Measurements from ENCODE around the gene KIF27.

The KIF27 gene, protein sequence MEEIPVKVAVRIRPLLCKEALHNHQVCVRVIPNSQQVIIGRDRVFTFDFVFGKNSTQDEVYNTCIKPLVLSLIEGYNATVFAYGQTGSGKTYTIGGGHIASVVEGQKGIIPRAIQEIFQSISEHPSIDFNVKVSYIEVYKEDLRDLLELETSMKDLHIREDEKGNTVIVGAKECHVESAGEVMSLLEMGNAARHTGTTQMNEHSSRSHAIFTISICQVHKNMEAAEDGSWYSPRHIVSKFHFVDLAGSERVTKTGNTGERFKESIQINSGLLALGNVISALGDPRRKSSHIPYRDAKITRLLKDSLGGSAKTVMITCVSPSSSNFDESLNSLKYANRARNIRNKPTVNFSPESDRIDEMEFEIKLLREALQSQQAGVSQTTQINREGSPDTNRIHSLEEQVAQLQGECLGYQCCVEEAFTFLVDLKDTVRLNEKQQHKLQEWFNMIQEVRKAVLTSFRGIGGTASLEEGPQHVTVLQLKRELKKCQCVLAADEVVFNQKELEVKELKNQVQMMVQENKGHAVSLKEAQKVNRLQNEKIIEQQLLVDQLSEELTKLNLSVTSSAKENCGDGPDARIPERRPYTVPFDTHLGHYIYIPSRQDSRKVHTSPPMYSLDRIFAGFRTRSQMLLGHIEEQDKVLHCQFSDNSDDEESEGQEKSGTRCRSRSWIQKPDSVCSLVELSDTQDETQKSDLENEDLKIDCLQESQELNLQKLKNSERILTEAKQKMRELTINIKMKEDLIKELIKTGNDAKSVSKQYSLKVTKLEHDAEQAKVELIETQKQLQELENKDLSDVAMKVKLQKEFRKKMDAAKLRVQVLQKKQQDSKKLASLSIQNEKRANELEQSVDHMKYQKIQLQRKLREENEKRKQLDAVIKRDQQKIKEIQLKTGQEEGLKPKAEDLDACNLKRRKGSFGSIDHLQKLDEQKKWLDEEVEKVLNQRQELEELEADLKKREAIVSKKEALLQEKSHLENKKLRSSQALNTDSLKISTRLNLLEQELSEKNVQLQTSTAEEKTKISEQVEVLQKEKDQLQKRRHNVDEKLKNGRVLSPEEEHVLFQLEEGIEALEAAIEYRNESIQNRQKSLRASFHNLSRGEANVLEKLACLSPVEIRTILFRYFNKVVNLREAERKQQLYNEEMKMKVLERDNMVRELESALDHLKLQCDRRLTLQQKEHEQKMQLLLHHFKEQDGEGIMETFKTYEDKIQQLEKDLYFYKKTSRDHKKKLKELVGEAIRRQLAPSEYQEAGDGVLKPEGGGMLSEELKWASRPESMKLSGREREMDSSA (N-terminal part only)

DNA sequence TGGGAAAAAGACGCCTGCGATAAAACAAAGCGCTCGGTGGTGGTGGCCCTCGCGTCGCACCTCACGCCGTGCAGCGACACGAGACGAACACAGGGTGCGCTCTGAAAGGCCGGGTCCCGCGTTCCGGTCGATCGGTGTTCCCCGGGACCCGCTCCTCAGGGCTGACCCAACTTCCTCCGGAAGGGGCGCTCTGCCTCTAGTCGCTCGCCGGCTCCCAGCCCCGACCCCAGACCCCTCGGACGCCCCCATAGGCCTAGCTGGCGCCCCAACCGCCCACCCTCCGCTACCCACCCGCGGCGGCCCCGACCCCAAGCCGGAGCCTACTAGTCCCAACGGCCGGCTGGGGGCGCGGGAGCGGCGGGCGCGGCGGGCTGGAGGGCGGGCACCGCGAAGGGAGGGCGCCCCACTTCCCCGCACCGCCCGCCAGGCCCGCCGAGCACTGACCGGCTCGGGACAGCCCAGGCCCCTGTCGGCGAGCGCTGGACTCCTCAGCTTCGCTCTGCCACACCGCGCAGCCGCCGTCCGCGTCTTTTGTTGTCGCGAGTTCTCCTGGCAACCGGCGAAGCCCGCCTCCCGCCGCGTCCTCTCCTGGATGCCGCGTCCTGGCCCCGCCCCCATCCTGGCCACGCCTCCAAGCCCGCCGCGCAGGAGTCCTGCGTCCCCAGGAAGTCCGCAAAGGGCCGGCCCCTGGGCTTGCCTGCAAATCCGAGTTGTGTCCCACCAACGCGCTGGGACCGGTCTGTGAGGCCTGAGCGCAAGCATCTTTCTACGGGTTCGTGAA is at the start of gene KIF27:
TSS of gene KIF27 (minus strand) at position 506 of the 781 bp plus-strand sequence. CDS start 5,841 bp downstream, outside the sequence.
- in situ Hi-C loops (cut with HindIII; ENCODE audit: low pct_unique_long_range_greater_than_20kb, low sequenced_read_pairs), result no loop called here

DNA sequence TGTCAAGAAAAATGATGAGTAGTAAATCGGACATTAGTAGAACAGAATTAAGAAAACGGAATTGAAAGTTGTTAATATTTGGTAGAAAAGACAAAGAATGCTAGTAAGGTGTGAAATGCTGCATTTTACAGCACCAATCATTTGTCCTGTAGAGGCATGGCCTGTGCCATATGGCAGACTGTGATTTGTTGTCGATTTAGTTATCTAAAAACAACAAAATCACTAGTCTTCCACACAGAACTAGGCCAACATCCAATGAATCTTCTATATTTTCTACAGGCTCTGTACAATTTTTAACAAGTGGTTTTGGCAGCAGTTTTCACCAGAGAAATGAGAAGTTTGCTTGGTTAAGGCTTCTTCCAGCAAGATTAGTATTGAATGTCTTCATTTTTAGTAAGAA is 48.4 kb upstream of the KIF27 start:
- no peak for TF ChIP-seq JUND (IDR thresholded peaks at IDR 0.05; ENCODE audit: low read depth)
- no peak for DNase-seq (ENCODE audit: low read depth in 1 of 2, low spot score in 1 of 2)
- in situ Hi-C loops (cut with HindIII; ENCODE audit: low pct_unique_long_range_greater_than_20kb, low sequenced_read_pairs), result no loop called here

More for the DNA sequence above, at the start of gene KIF27:
- TF ChIP-seq JUND (IDR thresholded peaks at IDR 0.05; ENCODE audit: low read depth), result no peak
- peak; percentile 56 to 96 for DNase-seq (ENCODE audit: low read depth in 1 of 2, low spot score in 1 of 2)

DNA sequence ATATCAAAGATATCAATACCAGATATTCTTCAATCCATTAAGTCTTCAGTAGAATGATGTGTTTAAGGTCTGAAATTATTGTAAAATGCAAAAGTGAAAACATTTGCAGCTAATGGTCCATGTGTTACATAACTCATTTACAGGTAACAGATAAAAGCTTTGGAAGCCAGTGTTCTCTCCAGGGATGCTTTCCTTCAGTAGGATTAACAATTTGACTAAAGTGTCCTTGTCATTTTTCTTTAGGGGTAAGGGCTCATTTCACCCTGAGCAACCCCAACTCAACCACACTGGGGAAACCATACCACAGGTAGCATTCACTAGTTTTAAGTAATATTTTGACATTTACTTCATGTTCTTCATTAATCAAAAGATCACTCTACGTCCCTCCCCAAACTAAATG is 45.8 kb upstream of the KIF27 start:
- TF ChIP-seq JUND (IDR thresholded peaks at IDR 0.05; ENCODE audit: low read depth), result no peak
- in situ Hi-C loops (cut with HindIII; ENCODE audit: low pct_unique_long_range_greater_than_20kb, low sequenced_read_pairs), result no loop called here
- DNase-seq (ENCODE audit: low read depth in 1 of 2, low spot score in 1 of 2), result no peak

DNA sequence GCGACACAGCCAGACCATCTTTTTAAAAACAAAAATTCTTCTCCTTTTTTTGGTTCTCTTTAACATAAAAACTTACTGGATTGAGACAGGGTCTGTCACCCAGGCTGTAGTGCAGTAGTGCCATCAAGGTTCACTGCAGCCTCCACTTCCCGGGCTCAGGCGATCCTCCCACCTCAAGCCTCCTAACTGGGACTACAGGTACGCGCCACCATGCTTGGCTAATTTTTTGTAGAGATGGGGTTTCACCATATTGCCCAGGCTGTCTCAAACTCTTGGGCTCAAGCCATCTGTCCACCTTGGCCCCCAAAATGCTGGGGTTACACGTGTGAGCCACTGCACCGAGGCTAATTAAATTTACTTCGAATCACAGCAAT is 45.0 kb upstream of the KIF27 start:
- in situ Hi-C loops (cut with HindIII; ENCODE audit: low pct_unique_long_range_greater_than_20kb, low sequenced_read_pairs), result no loop called here
- DNase-seq (ENCODE audit: low read depth in 1 of 2, low spot score in 1 of 2), result no peak
- TF ChIP-seq JUND (IDR thresholded peaks at IDR 0.05; ENCODE audit: low read depth), result no peak

DNA sequence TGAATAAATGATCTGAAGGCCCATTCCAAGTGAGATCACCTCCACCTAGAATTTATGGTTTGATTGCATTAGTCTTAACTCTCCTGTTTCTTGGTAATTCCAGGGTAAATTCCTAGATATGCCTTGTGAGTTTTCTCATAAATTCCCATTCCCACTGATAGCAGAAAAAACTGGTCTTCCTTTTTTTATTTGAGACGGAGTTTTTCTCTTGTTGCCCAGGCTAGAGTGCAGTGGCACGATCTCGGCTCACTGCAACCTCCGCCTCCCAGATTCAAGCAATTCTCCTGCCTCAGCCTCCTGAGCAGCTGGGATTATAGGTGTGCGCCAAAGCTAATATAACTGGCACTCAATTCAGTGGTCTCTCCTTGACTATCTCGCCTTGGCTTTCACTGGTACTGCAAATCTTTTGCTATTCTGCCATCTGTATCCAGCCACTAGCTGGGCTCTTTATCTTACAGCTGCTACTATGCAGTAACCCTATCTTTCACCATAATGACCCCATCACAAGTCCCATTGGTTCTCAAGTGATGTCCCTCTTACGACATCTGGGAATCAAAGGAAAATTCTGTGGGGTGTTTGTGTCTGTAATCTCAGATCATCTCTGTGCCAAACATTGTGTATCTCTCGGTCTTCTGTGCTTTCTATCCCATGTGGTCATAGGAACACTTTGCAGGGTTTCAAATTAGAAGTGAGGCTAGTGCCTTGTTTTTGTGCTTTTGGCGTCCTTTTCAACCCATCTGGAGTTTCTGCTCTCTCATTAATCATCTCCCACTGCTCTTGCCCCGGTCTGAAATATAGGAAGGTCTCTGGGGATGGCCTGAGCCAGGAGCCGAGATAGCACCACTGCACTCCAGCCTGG is 44.3 kb upstream of the KIF27 start:
- TF ChIP-seq JUND (IDR thresholded peaks at IDR 0.05; ENCODE audit: low read depth), result no peak
- in situ Hi-C loops (cut with HindIII; ENCODE audit: low pct_unique_long_range_greater_than_20kb, low sequenced_read_pairs), result no loop called here
- DNase-seq (ENCODE audit: low read depth in 1 of 2, low spot score in 1 of 2), result peak in 1 of 2 experiments; percentile 18

DNA sequence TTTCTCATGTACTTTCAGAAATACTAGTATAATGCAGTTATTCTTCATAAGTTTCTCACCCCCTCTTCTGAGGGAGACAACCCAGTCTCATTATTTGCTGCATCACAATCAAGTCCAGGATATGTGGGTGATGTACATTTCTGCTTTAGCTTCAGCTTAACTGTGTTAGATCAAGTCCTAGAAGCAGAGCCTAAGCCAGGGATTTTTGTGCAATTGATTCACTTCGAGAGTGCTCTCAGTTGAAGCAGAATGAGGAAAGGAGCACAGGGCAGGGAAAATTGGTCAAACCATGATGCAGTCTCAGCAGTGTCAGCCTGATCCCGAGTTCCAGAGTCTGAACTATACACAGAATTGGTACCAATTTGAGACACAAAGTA is 43.7 kb upstream of the KIF27 start:
- peak in 1 of 2 experiments; percentile 12 for DNase-seq (ENCODE audit: low read depth in 1 of 2, low spot score in 1 of 2)
- in situ Hi-C loops (cut with HindIII; ENCODE audit: low pct_unique_long_range_greater_than_20kb, low sequenced_read_pairs), result no loop called here

DNA sequence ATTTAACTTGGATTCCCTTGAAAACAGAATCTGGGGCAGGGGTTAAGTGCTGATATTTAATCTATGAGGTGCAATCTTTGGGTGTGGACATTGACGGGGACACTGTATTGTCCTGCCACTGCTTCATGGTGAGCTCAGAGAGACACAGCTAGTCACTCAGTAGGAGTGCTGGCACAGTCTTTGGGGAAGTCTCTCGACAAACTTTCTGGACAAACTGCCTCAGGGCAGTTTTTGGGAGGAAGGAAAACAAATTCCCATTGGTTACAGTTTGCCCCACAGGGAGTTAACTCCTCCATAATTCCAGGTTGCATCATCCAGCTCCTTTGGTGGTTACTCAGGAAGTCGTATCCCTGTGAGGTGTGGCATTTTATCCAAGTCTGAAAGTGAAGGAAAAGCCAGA is 40.9 kb upstream of the KIF27 start:
- DNase-seq (ENCODE audit: low read depth in 1 of 2, low spot score in 1 of 2), result peak in 1 of 2 experiments; percentile 93
- in situ Hi-C loops (cut with HindIII; ENCODE audit: low pct_unique_long_range_greater_than_20kb, low sequenced_read_pairs), result no loop called here
- no peak for TF ChIP-seq JUND (IDR thresholded peaks at IDR 0.05; ENCODE audit: low read depth)

More for the DNA sequence above, 43.7 kb upstream of the KIF27 start:
- TF ChIP-seq JUND (IDR thresholded peaks at IDR 0.05; ENCODE audit: low read depth), result no peak

DNA sequence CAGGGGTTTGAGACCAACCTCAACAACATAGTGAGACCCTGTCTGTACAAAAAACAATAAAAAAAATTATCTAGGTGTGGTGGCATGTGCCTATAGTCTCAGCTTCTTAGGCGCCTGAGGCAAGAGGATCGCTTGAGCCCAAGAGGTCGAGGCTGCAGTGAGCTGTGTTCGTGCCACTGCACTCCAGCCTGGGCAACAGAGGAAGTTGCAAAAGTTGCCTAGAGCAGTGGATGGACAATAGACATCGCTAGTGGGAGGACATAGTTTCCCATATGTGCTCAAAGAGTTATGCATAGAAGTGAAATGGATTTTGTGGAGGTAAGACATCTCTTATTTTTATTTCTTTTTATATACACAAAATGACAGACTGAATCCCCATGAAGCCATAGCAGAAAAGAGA is 39.8 kb upstream of the KIF27 start:
- no peak for DNase-seq (ENCODE audit: low read depth in 1 of 2, low spot score in 1 of 2)
- in situ Hi-C loops (cut with HindIII; ENCODE audit: low pct_unique_long_range_greater_than_20kb, low sequenced_read_pairs), result no loop called here

DNA sequence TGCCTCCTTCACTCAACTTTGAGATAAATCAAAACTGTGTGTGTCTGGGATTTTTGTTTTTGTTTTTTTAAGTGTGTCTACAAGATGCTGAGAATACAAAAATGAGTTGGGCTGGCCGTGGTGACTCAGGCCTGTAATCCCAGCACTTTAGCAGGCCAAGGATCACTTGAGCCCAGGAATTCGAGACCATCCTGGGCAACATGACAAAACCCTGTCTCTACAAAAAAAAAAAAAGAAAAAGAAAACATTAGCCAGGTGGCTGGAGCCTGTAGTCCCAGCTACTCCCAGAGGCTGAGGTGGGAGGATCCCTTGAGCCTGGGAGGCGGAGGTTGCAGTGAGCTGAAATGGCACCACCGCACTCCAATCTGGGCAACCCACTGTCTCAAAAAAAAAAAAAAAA is 37.8 kb upstream of the KIF27 start:
- DNase-seq (ENCODE audit: low read depth in 1 of 2, low spot score in 1 of 2), result no peak
- TF ChIP-seq JUND (IDR thresholded peaks at IDR 0.05; ENCODE audit: low read depth), result no peak
- in situ Hi-C loops (cut with HindIII; ENCODE audit: low pct_unique_long_range_greater_than_20kb, low sequenced_read_pairs), result no loop called here

More for the DNA sequence above, 39.8 kb upstream of the KIF27 start:
- no peak for TF ChIP-seq JUND (IDR thresholded peaks at IDR 0.05; ENCODE audit: low read depth)

DNA sequence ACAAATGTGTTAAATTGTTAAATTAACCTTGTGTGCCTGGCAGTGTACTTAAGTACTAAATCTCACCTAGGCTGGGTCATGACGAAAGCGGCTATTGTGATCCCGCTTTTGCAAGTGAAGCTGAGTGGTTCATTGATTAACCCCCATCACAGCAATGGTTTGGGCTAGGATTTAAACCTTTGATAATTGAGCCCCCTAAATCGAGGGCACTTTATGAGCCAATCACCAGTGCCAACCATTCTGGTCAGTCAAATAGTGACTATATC is 35.9 kb upstream of the KIF27 start:
- TF ChIP-seq JUND (IDR thresholded peaks at IDR 0.05; ENCODE audit: low read depth), result no peak
- in situ Hi-C loops (cut with HindIII; ENCODE audit: low pct_unique_long_range_greater_than_20kb, low sequenced_read_pairs), result no loop called here
- no peak for DNase-seq (ENCODE audit: low read depth in 1 of 2, low spot score in 1 of 2)

Measured in T47D (cell line).